ENCODE measurements around the gene ZNF689.
"Not testable (repeated sequence)": the region's sequence is repeated elsewhere in the genome, so short reads cannot be mapped to it uniquely, and the experiment has no call there.

The ZNF689 gene

GRCh38 chr16:30636599-30636998 lies 26.4 kb upstream of the ZNF689 start:
- TF ChIP-seq CTCF (IDR thresholded peaks at IDR 0.05; ENCODE audit: low read length, missing control alignments), result no peak
- no peak overlapping the region for H3K4me3 ChIP-seq (replicated peaks; ENCODE audit: low read depth, low read length)
- no peak for DNase-seq (ENCODE audit: low read depth)

- no peak for TF ChIP-seq CTCF (IDR thresholded peaks at IDR 0.05; ENCODE audit: low read length, missing control alignments)
- peak overlapping the region; percentile 80 for H3K4me3 ChIP-seq (replicated peaks; ENCODE audit: low read depth, low read length)
- DNase-seq (ENCODE audit: low read depth), result no peak
These were observed 23.3 kb upstream of the ZNF689 start for GRCh38 chr16:30633526-30633925.

GRCh38 chr16:30632454-30632853 lies 22.3 kb upstream of the ZNF689 start:
- not testable (repeated sequence) for DNase-seq (ENCODE audit: low read depth); H3K4me3 ChIP-seq (replicated peaks; ENCODE audit: low read depth, low read length)

- H3K4me3 ChIP-seq (replicated peaks; ENCODE audit: low read depth, low read length), result no peak overlapping the region
- peak; percentile 75 for DNase-seq (ENCODE audit: low read depth)
- peak; percentile 97 for TF ChIP-seq CTCF (IDR thresholded peaks at IDR 0.05; ENCODE audit: low read length, missing control alignments)
These were observed 18.7 kb upstream of the ZNF689 start for GRCh38 chr16:30628628-30629540.

GRCh38 chr16:30626236-30626635 lies 16.0 kb upstream of the ZNF689 start:
- DNase-seq (ENCODE audit: low read depth), result no peak
- H3K4me3 ChIP-seq (replicated peaks; ENCODE audit: low read depth, low read length), result no peak overlapping the region
- no peak for TF ChIP-seq CTCF (IDR thresholded peaks at IDR 0.05; ENCODE audit: low read length, missing control alignments)

- no peak overlapping the region for H3K4me3 ChIP-seq (replicated peaks; ENCODE audit: low read depth, low read length)
- no peak for DNase-seq (ENCODE audit: low read depth)
- no peak for TF ChIP-seq CTCF (IDR thresholded peaks at IDR 0.05; ENCODE audit: low read length, missing control alignments)
These were observed 13.5 kb upstream of the ZNF689 start for GRCh38 chr16:30623536-30624283.

- DNase-seq (ENCODE audit: low read depth), result no peak
- no peak for TF ChIP-seq CTCF (IDR thresholded peaks at IDR 0.05; ENCODE audit: low read length, missing control alignments)
- no peak overlapping the region for H3K4me3 ChIP-seq (replicated peaks; ENCODE audit: low read depth, low read length)
These were observed 12.4 kb upstream of the ZNF689 start for GRCh38 chr16:30622455-30623032.
